Activated T-cell treated with anti-CD3 and anti-CD28 coated beads, Interleukin-2, amount 50 U/mL, for 72 hours (primary cell): ENCODE data around the gene GDPD5. TPM values are rescaled to one million over a fixed set of nuclear protein-coding genes. Genes with fewer than 3 reads are reported as not detected.

Experiments
- ATAC-seq, 2 donors: fragments of 150-1000 bp; cut with Tn5 transposase; replicated peaks in 1 of 2; 2 replicates each; pipeline ENCODE4 v1.10.0; 2021; ENCODE audit warnings: moderate library complexity in 2 of 2, mild to moderate bottlenecking in 1 of 2
- DNase-seq, 2 donors: peaks; one replicate each; pipeline ENCODE4 v3.0.0; 2021 to 2022; ENCODE audit warnings: mixed read lengths in 1 of 2
- H3K27ac Mint-ChIP-seq: one replicate; pipeline ENCODE4 v1.8.0; 2022; ENCODE audit warnings: mild to moderate bottlenecking, moderate library complexity, mixed read lengths
- H3K27me3 Mint-ChIP-seq: one replicate; pipeline ENCODE4 v1.8.0; 2022; ENCODE audit warnings: low read depth, mixed read lengths
- H3K36me3 Mint-ChIP-seq, 2 donors: one replicate each; pipeline ENCODE4 v1.8.0; 2022; ENCODE audit warnings: mixed read lengths in 2 of 2, mild to moderate bottlenecking in 1 of 2; ENCODE audit not compliant: insufficient read depth in 2 of 2
- H3K4me1 Mint-ChIP-seq: one replicate; pipeline ENCODE4 v1.8.0; 2022; ENCODE audit warnings: low read depth, mixed read lengths
- H3K4me3 Mint-ChIP-seq, 2 donors: one replicate each; pipeline ENCODE4 v1.8.0; 2022; ENCODE audit warnings: mild to moderate bottlenecking in 2 of 2, mixed read lengths in 2 of 2, moderate library complexity in 2 of 2
- H3K9me3 Mint-ChIP-seq, 2 donors: one replicate each; pipeline ENCODE4 v1.8.0; 2022; ENCODE audit warnings: mixed read lengths in 2 of 2
- total RNA-seq, 2 donors: library from RNA; stranded (reverse); gene quantifications; one replicate each; pipeline ENCODE4 v1.2.3, GENCODE V29; 2022

GDPD5 gene
- total RNA-seq, 2 donors from 2014 or later = 16.9 to 29.5 TPM

GRCh38 chr11:75509020-75509720 lies 16.6 kb downstream of the GDPD5 start:
- DNase-seq = no peak
- Mint-ChIP-seq H3K27ac (no peak overlapping the region), H3K9me3 (no peaks in the 10 kb centered on the region), H3K4me1 (peaks cover 12% of the 10 kb centered on the region), H3K27me3 (no peaks in the 10 kb centered on the region), H3K4me3 (no peak overlapping the region), H3K36me3 (no peaks in the 10 kb centered on the region)
- no peak for ATAC-seq

GRCh38 chr11:75508051-75508561 lies 17.6 kb downstream of the GDPD5 start:
- DNase-seq = peak; percentile 10 to 35
- Mint-ChIP-seq H3K27me3 (no peaks in the 10 kb centered on the region), H3K36me3 (no peaks in the 10 kb centered on the region), H3K4me1 (peaks cover 12% of the 10 kb centered on the region), H3K9me3 (no peaks in the 10 kb centered on the region), H3K27ac (peak overlapping the region; percentile 45), H3K4me3 (peak overlapping the region in 1 of 2 donors; percentile 8)
- peak; percentile 67 to 85 for ATAC-seq

- Mint-ChIP-seq H3K4me1 (peaks cover 12% of the 10 kb centered on the region), H3K36me3 (no peaks in the 10 kb centered on the region), H3K9me3 (no peaks in the 10 kb centered on the region), H3K27me3 (no peaks in the 10 kb centered on the region), H3K27ac (peak overlapping the region; percentile 45), H3K4me3 (no peak overlapping the region)
- DNase-seq = no peak
- no peak for ATAC-seq
Measured at GRCh38 chr11:75507571-75507970, 18.2 kb downstream of the GDPD5 start.

GRCh38 chr11:75506827-75507226 lies 18.9 kb downstream of the GDPD5 start:
- Mint-ChIP-seq H3K27me3 (no peaks in the 10 kb centered on the region), H3K4me3 (no peak overlapping the region), H3K27ac (no peak overlapping the region), H3K4me1 (peaks cover 12% of the 10 kb centered on the region), H3K9me3 (no peaks in the 10 kb centered on the region), H3K36me3 (no peaks in the 10 kb centered on the region)
- no peak for DNase-seq
- ATAC-seq = no peak

GRCh38 chr11:75505916-75506692 lies 19.6 kb downstream of the GDPD5 start:
- Mint-ChIP-seq H3K4me1 (peaks cover 12% of the 10 kb centered on the region), H3K36me3 (no peaks in the 10 kb centered on the region), H3K27ac (no peak overlapping the region), H3K9me3 (no peaks in the 10 kb centered on the region), H3K27me3 (no peaks in the 10 kb centered on the region), H3K4me3 (no peak overlapping the region)
- DNase-seq = no peak
- no peak for ATAC-seq

- H3K9me3 Mint-ChIP-seq = no peaks in the 10 kb centered on the region
- no peaks in the 10 kb centered on the region for H3K27me3 Mint-ChIP-seq
- no peaks in the 10 kb centered on the region for H3K36me3 Mint-ChIP-seq
- peaks cover 12% of the 10 kb centered on the region for H3K4me1 Mint-ChIP-seq
- no peak for ATAC-seq
- no peak for DNase-seq
- no peak overlapping the region for H3K27ac Mint-ChIP-seq
- H3K4me3 Mint-ChIP-seq = no peak overlapping the region
Measured at GRCh38 chr11:75504501-75504900, 21.2 kb downstream of the GDPD5 start.

- no peak for ATAC-seq
- no peaks in the 10 kb centered on the region for H3K9me3 Mint-ChIP-seq
- H3K4me1 Mint-ChIP-seq = peaks cover 9% of the 10 kb centered on the region
- no peaks in the 10 kb centered on the region for H3K27me3 Mint-ChIP-seq
- no peak overlapping the region for H3K4me3 Mint-ChIP-seq
- DNase-seq = no peak
- no peak overlapping the region for H3K27ac Mint-ChIP-seq
- no peaks in the 10 kb centered on the region for H3K36me3 Mint-ChIP-seq
Measured at GRCh38 chr11:75503531-75504099, 22.1 kb downstream of the GDPD5 start.

GRCh38 chr11:75502138-75502537 lies 23.6 kb downstream of the GDPD5 start:
- no peak for ATAC-seq

GRCh38 chr11:75500742-75501141 lies 25.0 kb downstream of the GDPD5 start:
- no peak overlapping the region for H3K27ac Mint-ChIP-seq
- no peaks in the 10 kb centered on the region for H3K27me3 Mint-ChIP-seq
- H3K4me1 Mint-ChIP-seq = peaks cover 6% of the 10 kb centered on the region
- DNase-seq (no peak), ATAC-seq (no peak)
- H3K9me3 Mint-ChIP-seq = no peaks in the 10 kb centered on the region
- no peaks in the 10 kb centered on the region for H3K36me3 Mint-ChIP-seq
- H3K4me3 Mint-ChIP-seq = no peak overlapping the region

More at GRCh38 chr11:75502138-75502537, 23.6 kb downstream of the GDPD5 start:
- Mint-ChIP-seq H3K27me3 (no peaks in the 10 kb centered on the region), H3K4me1 (peaks cover 6% of the 10 kb centered on the region), H3K36me3 (no peaks in the 10 kb centered on the region), H3K9me3 (no peaks in the 10 kb centered on the region), H3K4me3 (no peak overlapping the region), H3K27ac (peak overlapping the region; percentile 40)
- DNase-seq = no peak

- ATAC-seq = no peak
Measured at GRCh38 chr11:75499423-75500190, 26.1 kb downstream of the GDPD5 start.

GRCh38 chr11:75498556-75499255 lies 27.0 kb downstream of the GDPD5 start:
- peak in 1 of 2 donors; percentile 34 for ATAC-seq
- H3K27ac Mint-ChIP-seq = no peak overlapping the region
- no peaks in the 10 kb centered on the region for H3K27me3 Mint-ChIP-seq
- no peaks in the 10 kb centered on the region for H3K9me3 Mint-ChIP-seq
- peaks cover 6% of the 10 kb centered on the region for H3K4me1 Mint-ChIP-seq
- H3K4me3 Mint-ChIP-seq = no peak overlapping the region
- H3K36me3 Mint-ChIP-seq = no peaks in the 10 kb centered on the region
- no peak for DNase-seq

More at GRCh38 chr11:75499423-75500190, 26.1 kb downstream of the GDPD5 start:
- no peaks in the 10 kb centered on the region for H3K27me3 Mint-ChIP-seq
- H3K27ac Mint-ChIP-seq = no peak overlapping the region
- H3K9me3 Mint-ChIP-seq = no peaks in the 10 kb centered on the region
- no peaks in the 10 kb centered on the region for H3K36me3 Mint-ChIP-seq
- peaks cover 6% of the 10 kb centered on the region for H3K4me1 Mint-ChIP-seq
- no peak for DNase-seq
- H3K4me3 Mint-ChIP-seq = no peak overlapping the region

- Mint-ChIP-seq H3K9me3 (no peaks in the 10 kb centered on the region), H3K36me3 (no peaks in the 10 kb centered on the region), H3K27ac (no peak overlapping the region), H3K4me1 (peaks cover 6% of the 10 kb centered on the region), H3K27me3 (no peaks in the 10 kb centered on the region), H3K4me3 (no peak overlapping the region)
- ATAC-seq = peak; percentile 77 to 90
- DNase-seq = peak; percentile 10 to 37
Measured at GRCh38 chr11:75497788-75498409, 27.8 kb downstream of the GDPD5 start.
